ENCODE measurements around the gene PDE9A.
"Not testable (repeated sequence)": the region's sequence is repeated elsewhere in the genome, so short reads cannot be mapped to it uniquely, and the experiment has no call there.

- TF ChIP-seq, protein P1, sequence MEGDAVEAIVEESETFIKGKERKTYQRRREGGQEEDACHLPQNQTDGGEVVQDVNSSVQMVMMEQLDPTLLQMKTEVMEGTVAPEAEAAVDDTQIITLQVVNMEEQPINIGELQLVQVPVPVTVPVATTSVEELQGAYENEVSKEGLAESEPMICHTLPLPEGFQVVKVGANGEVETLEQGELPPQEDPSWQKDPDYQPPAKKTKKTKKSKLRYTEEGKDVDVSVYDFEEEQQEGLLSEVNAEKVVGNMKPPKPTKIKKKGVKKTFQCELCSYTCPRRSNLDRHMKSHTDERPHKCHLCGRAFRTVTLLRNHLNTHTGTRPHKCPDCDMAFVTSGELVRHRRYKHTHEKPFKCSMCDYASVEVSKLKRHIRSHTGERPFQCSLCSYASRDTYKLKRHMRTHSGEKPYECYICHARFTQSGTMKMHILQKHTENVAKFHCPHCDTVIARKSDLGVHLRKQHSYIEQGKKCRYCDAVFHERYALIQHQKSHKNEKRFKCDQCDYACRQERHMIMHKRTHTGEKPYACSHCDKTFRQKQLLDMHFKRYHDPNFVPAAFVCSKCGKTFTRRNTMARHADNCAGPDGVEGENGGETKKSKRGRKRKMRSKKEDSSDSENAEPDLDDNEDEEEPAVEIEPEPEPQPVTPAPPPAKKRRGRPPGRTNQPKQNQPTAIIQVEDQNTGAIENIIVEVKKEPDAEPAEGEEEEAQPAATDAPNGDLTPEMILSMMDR (IDR thresholded peaks at IDR 0.05) = not testable (repeated sequence)
- not testable (repeated sequence) for TF ChIP-seq EP300 (IDR thresholded peaks at IDR 0.05); POLR2A (IDR thresholded peaks at IDR 0.05; ENCODE audit: low read depth)
These were observed 38.0 kb upstream of the PDE9A start for GRCh38 chr21:42615377-42615776.

Measured in esophagus muscularis mucosa (tissue), 4 donors.